SK-N-SH (cell line): ENCODE measurements around the gene ZBED4. TPM values are rescaled to one million over a fixed set of nuclear protein-coding genes. Genes with fewer than 3 reads are reported as not detected.
A peak's percentile ranks its signal among the peaks of the same experiment; 100 is the strongest.

Experiments used
- CTCF ChIA-PET: fragments of 300-600, 350-600 bp; formaldehyde crosslinking; extraction: SDS; loops from one replicate; lab custom pipeline; 2021; lab: Yijun Ruan, JAX
- POLR2A ChIA-PET: fragments of 350-600 bp; sonication (Branson Sonifier 250); formaldehyde crosslinking; extraction: SDS; loops from one replicate; lab custom pipeline; 2020; ENCODE audit warnings: antibody characterized with exemption, inconsistent platforms; lab: Yijun Ruan, JAX
- DNase-seq: peaks from one replicate; pipeline ENCODE4 v3.0.0; 2012
- H2AFZ ChIP-seq: fragments of 200-600 bp; sonication (generic); 2 replicates; pipeline ENCODE4 v1.8.1; 2016; ENCODE audit warnings: antibody characterized with exemption, mild to moderate bottlenecking, low read depth
- H3F3A ChIP-seq: fragments of 200-600 bp; sonication (generic); replicated peaks from 2 replicates; pipeline ENCODE3; 2016; ENCODE audit warnings: antibody characterized with exemption, mild to moderate bottlenecking; ENCODE audit not compliant: insufficient read depth
- H3K27ac ChIP-seq, 2 experiments: fragments of 200-500 bp in 1 of 2; fragments of 200-600 bp in 1 of 2; sonication (Bioruptor generic) in 1 of 2; sonication (generic), shearing (Covaris generic) in 1 of 2; 2 replicates each; pipeline versions ENCODE4 v1.5.1 to v1.6.1; 2014 to 2016; ENCODE audit warnings: low read depth in 2 of 2, inconsistent platforms in 1 of 2, low read length in 1 of 2, mild to moderate bottlenecking in 1 of 2, mixed read lengths in 1 of 2
- H3K27me3 ChIP-seq: fragments of 200-600 bp; sonication (generic), shearing (Covaris generic); 2 replicates; pipeline ENCODE4 v1.6.1; 2016; ENCODE audit warnings: mixed run types; ENCODE audit not compliant: insufficient read depth
- H3K36me3 ChIP-seq, 2 experiments: fragments of 200-500 bp in 1 of 2; fragments of 200-600 bp in 1 of 2; sonication (Bioruptor generic) in 1 of 2; sonication (generic) in 1 of 2; replicated peaks in 1 of 2; 2 replicates each; pipeline versions ENCODE3 to v1.5.1; 2014 to 2016; ENCODE audit warnings: low read length in 1 of 2, mild to moderate bottlenecking in 1 of 2; ENCODE audit not compliant: insufficient read depth in 2 of 2, control insufficient read depth in 1 of 2
- H3K4me1 ChIP-seq, 2 experiments: fragments of 200-500 bp in 1 of 2; fragments of 200-600 bp in 1 of 2; sonication (Bioruptor generic) in 1 of 2; sonication (generic), shearing (Covaris generic) in 1 of 2; 2 replicates each; pipeline versions ENCODE4 v1.5.1 to v1.6.1; 2014 to 2016; ENCODE audit warnings: low read depth in 1 of 2, low read length in 1 of 2, mixed run types in 1 of 2; ENCODE audit not compliant: insufficient read depth in 2 of 2, control insufficient read depth in 1 of 2
- H3K4me2 ChIP-seq: fragments of 200-600 bp; sonication (generic), shearing (Covaris generic); 2 replicates; pipeline ENCODE4 v1.6.1; 2017; ENCODE audit warnings: mixed run types
- H3K4me3 ChIP-seq, 2 experiments: fragments of 200-500 bp in 1 of 2; fragments of 200-600 bp in 1 of 2; sonication (Bioruptor generic) in 1 of 2; sonication (generic), shearing (Covaris generic) in 1 of 2; 2 replicates each; pipeline versions ENCODE4 v1.5.1 to v1.8.1; 2014 to 2016; ENCODE audit warnings: low read depth in 2 of 2, inconsistent platforms in 1 of 2, low read length in 1 of 2, mild to moderate bottlenecking in 1 of 2, mixed read lengths in 1 of 2, moderate library complexity in 1 of 2
- H3K79me2 ChIP-seq: fragments of 200-600 bp; sonication (generic); 2 replicates; pipeline ENCODE4 v1.8.1; 2017; ENCODE audit warnings: mild to moderate bottlenecking; ENCODE audit not compliant: insufficient read depth
- H3K9ac ChIP-seq: fragments of 200-600 bp; sonication (generic); 2 replicates; pipeline ENCODE4 v1.6.1; 2017; ENCODE audit warnings: mixed run types
- H3K9me2 ChIP-seq: fragments of 200-600 bp; sonication (generic); 2 replicates; pipeline ENCODE4 v1.6.1; 2017; ENCODE audit warnings: mixed run types
- H3K9me3 ChIP-seq: fragments of 200-600 bp; sonication (generic); 2 replicates; pipeline ENCODE4 v1.6.1; 2017; ENCODE audit warnings: mixed run types, mild to moderate bottlenecking, moderate library complexity
- H4K20me1 ChIP-seq: fragments of 200-600 bp; sonication (generic); 2 replicates; pipeline ENCODE4 v1.6.1; 2017; ENCODE audit warnings: mild to moderate bottlenecking, mixed run types; ENCODE audit not compliant: insufficient read depth
- CHD2 ChIP-seq: fragments of 150-350 bp; IDR thresholded peaks from 2 replicates; pipeline ENCODE4 v1.6.1; 2018; ENCODE audit warnings: low read length; ENCODE audit not compliant: partially characterized antibody
- ELF1 ChIP-seq: IDR thresholded peaks from 2 replicates; pipeline ENCODE4 v1.4.0; 2012
- EZH2phosphoT487 ChIP-seq: fragments of 200-600 bp; sonication (generic); IDR thresholded peaks from 2 replicates; pipeline ENCODE4 v1.6.1; 2017; ENCODE audit warnings: low read depth, mixed run types, mild to moderate bottlenecking, antibody characterized with exemption, moderate library complexity, borderline replicate concordance
- FOSL2 ChIP-seq: IDR thresholded peaks from 2 replicates; pipeline ENCODE4 v1.4.0; 2012; ENCODE audit warnings: low read depth, mild to moderate bottlenecking, moderate library complexity, borderline replicate concordance
- FOXM1 ChIP-seq: IDR thresholded peaks from 2 replicates; pipeline ENCODE4 v1.4.0; 2012; ENCODE audit warnings: low read depth, mild to moderate bottlenecking
- GABPA ChIP-seq: IDR thresholded peaks from 2 replicates; pipeline ENCODE4 v1.4.0; 2012; ENCODE audit warnings: low read depth, mild to moderate bottlenecking
- GATA2 ChIP-seq: sonication (generic); formaldehyde crosslinking; IDR thresholded peaks from 2 replicates; pipeline ENCODE4 v1.5.0; 2020; ENCODE audit warnings: mild to moderate bottlenecking, missing genetic modification reagents
- MEF2A ChIP-seq: IDR thresholded peaks from 2 replicates; pipeline ENCODE4 v1.4.0; 2012; ENCODE audit warnings: low read depth, borderline replicate concordance
- NFIC ChIP-seq: IDR thresholded peaks from 2 replicates; pipeline ENCODE4 v1.4.0; 2012; ENCODE audit warnings: borderline replicate concordance
- POLR2AphosphoS5 ChIP-seq: IDR thresholded peaks from 2 replicates; pipeline ENCODE4 v1.6.1; 2012; ENCODE audit warnings: low read depth, low read length
- RAD21 ChIP-seq: IDR thresholded peaks from 2 replicates; pipeline ENCODE4 v1.6.1; 2012; ENCODE audit warnings: mild to moderate bottlenecking, low read length
- RXRA ChIP-seq: IDR thresholded peaks from 2 replicates; pipeline ENCODE4 v1.4.0; 2012; ENCODE audit warnings: low read depth, mild to moderate bottlenecking, borderline replicate concordance
- SIN3A ChIP-seq: IDR thresholded peaks from 2 replicates; pipeline ENCODE4 v1.6.1; 2012; ENCODE audit warnings: low read depth, mild to moderate bottlenecking, low read length, moderate library complexity, borderline replicate concordance
- TCF12 ChIP-seq: IDR thresholded peaks from 2 replicates; pipeline ENCODE4 v1.4.0; 2012
- TEAD4 ChIP-seq: IDR thresholded peaks from 2 replicates; pipeline ENCODE4 v1.4.0; 2012; ENCODE audit warnings: mild to moderate bottlenecking, borderline replicate concordance; ENCODE audit not compliant: insufficient read depth
- YY1 ChIP-seq: IDR thresholded peaks from 2 replicates; pipeline ENCODE4 v1.4.0; 2012; ENCODE audit warnings: low read depth, mild to moderate bottlenecking
- WGBS: methylation state at CpG from one replicate; pipeline ENCODE4 v1.1.6; 2017; ENCODE audit warnings: low lambda C conversion rate; 5-methylcytosine and 5-hydroxymethylcytosine counted together
- polyA plus RNA-seq, 3 experiments: library from polyadenylated mRNA; depleted of rRNA; stranded (reverse); fragments of >200 nt; gene quantifications; 2 replicates each; pipeline ENCODE4 v1.2.3, GENCODE V29; 2012
- TF ChIP-seq, protein P1 (sequence below): IDR thresholded peaks from 2 replicates; pipeline ENCODE4 v1.6.1; 2012; ENCODE audit warnings: mild to moderate bottlenecking, low read depth, low read length, moderate library complexity
- TF ChIP-seq, protein P2 (sequence below): IDR thresholded peaks from 2 replicates; pipeline ENCODE4 v1.4.0; 2012; ENCODE audit warnings: low read depth
- TF ChIP-seq, protein P3 (sequence below): fragments of 200-600 bp; sonication (generic); IDR thresholded peaks from 2 replicates; pipeline ENCODE4 v1.6.1; 2017; ENCODE audit warnings: antibody characterized with exemption, mild to moderate bottlenecking, moderate library complexity
- TF ChIP-seq, protein P4 (sequence below): IDR thresholded peaks from 2 replicates; pipeline ENCODE4; 2012
- TF ChIP-seq, protein P5 (sequence below): fragments of 150-350 bp; IDR thresholded peaks from 2 replicates; pipeline ENCODE4 v1.6.1; 2016; ENCODE audit warnings: mild to moderate bottlenecking, low read depth, low read length

The ZBED4 gene
- polyA plus RNA-seq, 1 of the 3 experiments (the other 2 are of a cell fraction): 7.9 TPM

DNA sequence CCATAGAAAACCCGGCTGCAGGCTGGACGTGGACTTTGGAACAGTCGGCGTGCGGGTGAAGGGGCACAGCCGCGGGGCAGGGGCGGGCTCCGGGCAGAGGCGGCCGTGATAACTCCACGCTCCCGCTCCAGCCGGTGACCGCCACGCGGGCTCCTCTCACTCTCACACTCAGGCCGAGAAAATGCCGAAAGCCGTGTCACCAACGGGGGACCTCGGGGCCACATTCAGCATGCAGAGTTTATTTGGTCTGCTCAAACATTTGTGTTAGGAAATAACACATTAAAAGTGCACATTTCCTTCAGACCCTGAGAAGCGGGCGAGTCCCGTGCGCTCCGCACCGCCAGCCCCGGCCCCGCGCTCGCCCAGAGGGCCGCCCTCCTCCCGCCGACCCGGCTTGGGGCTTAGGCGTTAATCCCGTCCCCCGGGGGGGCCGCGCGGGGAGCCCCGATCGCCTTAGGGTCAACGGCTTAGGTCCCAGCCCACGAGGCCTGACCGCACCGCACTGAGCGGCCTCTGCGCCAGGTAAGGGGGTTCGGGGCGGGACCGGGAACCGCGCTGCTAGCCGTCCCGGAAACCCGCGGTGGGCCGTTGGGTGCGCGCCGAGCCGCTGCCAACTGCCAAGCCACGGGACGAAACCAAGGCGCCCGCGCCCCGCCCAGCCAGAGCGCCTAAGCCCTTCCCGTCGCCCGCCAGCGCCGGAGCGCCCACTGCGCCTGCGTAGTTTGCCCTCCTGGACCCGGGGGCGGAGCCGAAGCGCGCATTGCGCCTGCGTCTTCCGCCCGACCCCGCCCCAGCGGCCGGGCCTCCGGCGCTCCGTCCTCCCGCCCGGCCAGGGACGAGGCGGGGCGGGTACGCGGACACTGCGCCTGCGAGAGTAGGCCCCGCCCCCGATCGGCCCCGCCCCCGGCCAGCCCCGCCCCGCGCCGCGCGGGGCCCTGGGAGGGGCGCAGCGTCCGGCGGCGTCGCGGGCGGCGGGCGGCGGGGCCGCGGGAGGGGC lies at the start of gene ZBED4 (continued):
- TF ChIP-seq, protein P1, sequence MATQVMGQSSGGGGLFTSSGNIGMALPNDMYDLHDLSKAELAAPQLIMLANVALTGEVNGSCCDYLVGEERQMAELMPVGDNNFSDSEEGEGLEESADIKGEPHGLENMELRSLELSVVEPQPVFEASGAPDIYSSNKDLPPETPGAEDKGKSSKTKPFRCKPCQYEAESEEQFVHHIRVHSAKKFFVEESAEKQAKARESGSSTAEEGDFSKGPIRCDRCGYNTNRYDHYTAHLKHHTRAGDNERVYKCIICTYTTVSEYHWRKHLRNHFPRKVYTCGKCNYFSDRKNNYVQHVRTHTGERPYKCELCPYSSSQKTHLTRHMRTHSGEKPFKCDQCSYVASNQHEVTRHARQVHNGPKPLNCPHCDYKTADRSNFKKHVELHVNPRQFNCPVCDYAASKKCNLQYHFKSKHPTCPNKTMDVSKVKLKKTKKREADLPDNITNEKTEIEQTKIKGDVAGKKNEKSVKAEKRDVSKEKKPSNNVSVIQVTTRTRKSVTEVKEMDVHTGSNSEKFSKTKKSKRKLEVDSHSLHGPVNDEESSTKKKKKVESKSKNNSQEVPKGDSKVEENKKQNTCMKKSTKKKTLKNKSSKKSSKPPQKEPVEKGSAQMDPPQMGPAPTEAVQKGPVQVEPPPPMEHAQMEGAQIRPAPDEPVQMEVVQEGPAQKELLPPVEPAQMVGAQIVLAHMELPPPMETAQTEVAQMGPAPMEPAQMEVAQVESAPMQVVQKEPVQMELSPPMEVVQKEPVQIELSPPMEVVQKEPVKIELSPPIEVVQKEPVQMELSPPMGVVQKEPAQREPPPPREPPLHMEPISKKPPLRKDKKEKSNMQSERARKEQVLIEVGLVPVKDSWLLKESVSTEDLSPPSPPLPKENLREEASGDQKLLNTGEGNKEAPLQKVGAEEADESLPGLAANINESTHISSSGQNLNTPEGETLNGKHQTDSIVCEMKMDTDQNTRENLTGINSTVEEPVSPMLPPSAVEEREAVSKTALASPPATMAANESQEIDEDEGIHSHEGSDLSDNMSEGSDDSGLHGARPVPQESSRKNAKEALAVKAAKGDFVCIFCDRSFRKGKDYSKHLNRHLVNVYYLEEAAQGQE: no peak
- TF ChIP-seq, protein P2, sequence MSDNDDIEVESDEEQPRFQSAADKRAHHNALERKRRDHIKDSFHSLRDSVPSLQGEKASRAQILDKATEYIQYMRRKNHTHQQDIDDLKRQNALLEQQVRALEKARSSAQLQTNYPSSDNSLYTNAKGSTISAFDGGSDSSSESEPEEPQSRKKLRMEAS: no peak
- TF ChIP-seq GABPA (no peak), RXRA (no peak), YY1 (no peak), MEF2A (no peak), POLR2AphosphoS5 (peak; percentile 86), GATA2 (CRISPR knock-in tag) (no peak), CHD2 (no peak), SIN3A (0 out of 2 replicates have a peak, but pooled peaks have one; percentile 41), TCF12 (no peak), NFIC (peak; percentile 57; the same call in 1 of the 2 replicates)
- TF ChIP-seq, protein P3, sequence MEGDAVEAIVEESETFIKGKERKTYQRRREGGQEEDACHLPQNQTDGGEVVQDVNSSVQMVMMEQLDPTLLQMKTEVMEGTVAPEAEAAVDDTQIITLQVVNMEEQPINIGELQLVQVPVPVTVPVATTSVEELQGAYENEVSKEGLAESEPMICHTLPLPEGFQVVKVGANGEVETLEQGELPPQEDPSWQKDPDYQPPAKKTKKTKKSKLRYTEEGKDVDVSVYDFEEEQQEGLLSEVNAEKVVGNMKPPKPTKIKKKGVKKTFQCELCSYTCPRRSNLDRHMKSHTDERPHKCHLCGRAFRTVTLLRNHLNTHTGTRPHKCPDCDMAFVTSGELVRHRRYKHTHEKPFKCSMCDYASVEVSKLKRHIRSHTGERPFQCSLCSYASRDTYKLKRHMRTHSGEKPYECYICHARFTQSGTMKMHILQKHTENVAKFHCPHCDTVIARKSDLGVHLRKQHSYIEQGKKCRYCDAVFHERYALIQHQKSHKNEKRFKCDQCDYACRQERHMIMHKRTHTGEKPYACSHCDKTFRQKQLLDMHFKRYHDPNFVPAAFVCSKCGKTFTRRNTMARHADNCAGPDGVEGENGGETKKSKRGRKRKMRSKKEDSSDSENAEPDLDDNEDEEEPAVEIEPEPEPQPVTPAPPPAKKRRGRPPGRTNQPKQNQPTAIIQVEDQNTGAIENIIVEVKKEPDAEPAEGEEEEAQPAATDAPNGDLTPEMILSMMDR: no peak

DNA sequence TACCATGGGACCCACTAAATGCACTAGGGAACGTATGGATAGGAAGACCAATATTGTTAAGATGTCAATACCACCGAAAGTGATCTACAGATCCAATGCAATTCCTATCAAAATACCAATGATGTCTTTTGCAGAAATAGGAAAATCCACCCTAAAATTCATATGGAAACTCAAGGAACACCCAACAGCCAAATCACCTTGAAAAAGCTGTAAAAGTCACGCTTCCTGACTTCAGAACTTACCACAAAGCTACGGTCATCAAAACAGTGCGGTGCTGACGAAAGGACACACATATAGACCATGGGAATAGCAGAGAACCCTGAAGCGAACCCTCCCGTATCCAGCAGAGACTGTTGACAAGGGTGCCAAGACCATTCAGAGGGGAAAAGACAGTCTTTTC lies 46.5 kb upstream of the ZBED4 start:
- Histone ChIP-seq H3K9me3 (no peaks in the 10 kb centered on the region), H3K4me2 (no peak overlapping the region), H3K4me3 (no peak overlapping the region), H3K4me1 (no peaks in the 10 kb centered on the region), H3F3A (peaks cover 7% of the 10 kb centered on the region), H3K27ac (no peak overlapping the region), H3K9me2 (no peaks in the 10 kb centered on the region), H3K79me2 (peaks cover 96% of the 10 kb centered on the region), H3K27me3 (no peaks in the 10 kb centered on the region), H4K20me1 (peaks cover 97% of the 10 kb centered on the region), H2AFZ (no peak overlapping the region), H3K9ac (no peak overlapping the region), H3K36me3 (peaks cover 15% of the 10 kb centered on the region in 2 experiments)
- ChIA-PET POLR2A (no interaction called here), CTCF (no interaction called here)
- WGBS: 97% methylated on average over 8 of the region's 8 CpGs
- no peak for DNase-seq
- TF ChIP-seq SIN3A (no peak), FOXM1 (no peak), GATA2 (CRISPR knock-in tag) (no peak), YY1 (no peak), EZH2phosphoT487 (no peak), MEF2A (no peak), RAD21 (no peak), RXRA (no peak), TEAD4 (no peak), ELF1 (no peak), FOSL2 (no peak), TCF12 (no peak)
- TF ChIP-seq, protein P4, sequence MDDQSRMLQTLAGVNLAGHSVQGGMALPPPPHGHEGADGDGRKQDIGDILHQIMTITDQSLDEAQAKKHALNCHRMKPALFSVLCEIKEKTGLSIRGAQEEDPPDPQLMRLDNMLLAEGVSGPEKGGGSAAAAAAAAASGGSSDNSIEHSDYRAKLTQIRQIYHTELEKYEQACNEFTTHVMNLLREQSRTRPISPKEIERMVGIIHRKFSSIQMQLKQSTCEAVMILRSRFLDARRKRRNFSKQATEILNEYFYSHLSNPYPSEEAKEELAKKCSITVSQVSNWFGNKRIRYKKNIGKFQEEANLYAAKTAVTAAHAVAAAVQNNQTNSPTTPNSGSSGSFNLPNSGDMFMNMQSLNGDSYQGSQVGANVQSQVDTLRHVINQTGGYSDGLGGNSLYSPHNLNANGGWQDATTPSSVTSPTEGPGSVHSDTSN: no peak
- TF ChIP-seq, protein P2: no peak
- TF ChIP-seq, protein P5, sequence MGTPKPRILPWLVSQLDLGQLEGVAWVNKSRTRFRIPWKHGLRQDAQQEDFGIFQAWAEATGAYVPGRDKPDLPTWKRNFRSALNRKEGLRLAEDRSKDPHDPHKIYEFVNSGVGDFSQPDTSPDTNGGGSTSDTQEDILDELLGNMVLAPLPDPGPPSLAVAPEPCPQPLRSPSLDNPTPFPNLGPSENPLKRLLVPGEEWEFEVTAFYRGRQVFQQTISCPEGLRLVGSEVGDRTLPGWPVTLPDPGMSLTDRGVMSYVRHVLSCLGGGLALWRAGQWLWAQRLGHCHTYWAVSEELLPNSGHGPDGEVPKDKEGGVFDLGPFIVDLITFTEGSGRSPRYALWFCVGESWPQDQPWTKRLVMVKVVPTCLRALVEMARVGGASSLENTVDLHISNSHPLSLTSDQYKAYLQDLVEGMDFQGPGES: no peak
